ENCODE results near the gene HECW1. TPM values are rescaled to one million over a fixed set of nuclear protein-coding genes. Genes with fewer than 3 reads are reported as not detected.

The HECW1 gene
- total and polyA plus RNA-seq, 2 of the 13 experiments (the other 11 are each of a cell fraction or from before 2014, with no cell fraction given): not detected

DNA sequence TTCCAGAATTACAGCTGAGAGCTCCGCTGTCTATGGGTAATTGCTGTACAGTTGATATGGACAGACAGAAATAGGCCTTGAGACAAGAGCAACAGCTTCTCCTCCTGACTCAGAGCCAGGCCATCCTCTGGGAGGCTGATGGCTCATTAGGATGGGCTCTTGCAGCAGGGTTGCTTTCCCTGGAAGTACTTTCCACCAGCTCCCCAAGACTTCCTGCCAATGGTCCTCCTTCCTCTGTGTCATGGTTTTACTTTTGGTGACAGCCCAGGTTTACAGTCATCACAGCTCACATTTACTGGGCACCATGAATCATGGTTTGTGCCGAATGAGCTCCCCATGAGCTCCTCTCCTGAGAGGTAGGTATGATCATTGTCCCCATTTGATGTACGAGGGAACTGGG is 131.8 kb downstream of the HECW1 start (continued):
- no peak for TF ChIP-seq ZNF609 (CRISPR knock-in tag; IDR thresholded peaks at IDR 0.05; ENCODE audit: borderline replicate concordance)
- TF ChIP-seq ISL2 (CRISPR knock-in tag; IDR thresholded peaks at IDR 0.05): no peak
- TF ChIP-seq, protein P1, sequence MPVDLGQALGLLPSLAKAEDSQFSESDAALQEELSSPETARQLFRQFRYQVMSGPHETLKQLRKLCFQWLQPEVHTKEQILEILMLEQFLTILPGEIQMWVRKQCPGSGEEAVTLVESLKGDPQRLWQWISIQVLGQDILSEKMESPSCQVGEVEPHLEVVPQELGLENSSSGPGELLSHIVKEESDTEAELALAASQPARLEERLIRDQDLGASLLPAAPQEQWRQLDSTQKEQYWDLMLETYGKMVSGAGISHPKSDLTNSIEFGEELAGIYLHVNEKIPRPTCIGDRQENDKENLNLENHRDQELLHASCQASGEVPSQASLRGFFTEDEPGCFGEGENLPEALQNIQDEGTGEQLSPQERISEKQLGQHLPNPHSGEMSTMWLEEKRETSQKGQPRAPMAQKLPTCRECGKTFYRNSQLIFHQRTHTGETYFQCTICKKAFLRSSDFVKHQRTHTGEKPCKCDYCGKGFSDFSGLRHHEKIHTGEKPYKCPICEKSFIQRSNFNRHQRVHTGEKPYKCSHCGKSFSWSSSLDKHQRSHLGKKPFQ (CRISPR knock-in tag; IDR thresholded peaks at IDR 0.05; ENCODE audit: insufficient replicate concordance): no peak
- TF ChIP-seq ZSCAN22 (CRISPR knock-in tag; IDR thresholded peaks at IDR 0.05): no peak
- TF ChIP-seq, protein P2, sequence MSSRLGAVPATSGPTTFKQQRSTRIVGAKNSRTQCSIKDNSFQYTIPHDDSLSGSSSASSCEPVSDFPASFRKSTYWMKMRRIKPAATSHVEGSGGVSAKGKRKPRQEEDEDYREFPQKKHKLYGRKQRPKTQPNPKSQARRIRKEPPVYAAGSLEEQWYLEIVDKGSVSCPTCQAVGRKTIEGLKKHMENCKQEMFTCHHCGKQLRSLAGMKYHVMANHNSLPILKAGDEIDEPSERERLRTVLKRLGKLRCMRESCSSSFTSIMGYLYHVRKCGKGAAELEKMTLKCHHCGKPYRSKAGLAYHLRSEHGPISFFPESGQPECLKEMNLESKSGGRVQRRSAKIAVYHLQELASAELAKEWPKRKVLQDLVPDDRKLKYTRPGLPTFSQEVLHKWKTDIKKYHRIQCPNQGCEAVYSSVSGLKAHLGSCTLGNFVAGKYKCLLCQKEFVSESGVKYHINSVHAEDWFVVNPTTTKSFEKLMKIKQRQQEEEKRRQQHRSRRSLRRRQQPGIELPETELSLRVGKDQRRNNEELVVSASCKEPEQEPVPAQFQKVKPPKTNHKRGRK (CRISPR knock-in tag; IDR thresholded peaks at IDR 0.05): no peak
- TF ChIP-seq RARA (CRISPR knock-in tag; IDR thresholded peaks at IDR 0.05): no peak
- no peak for TF ChIP-seq PRDM4 (CRISPR knock-in tag; IDR thresholded peaks at IDR 0.05; ENCODE audit: borderline replicate concordance)
- no peak for TF ChIP-seq ZNF607 (CRISPR knock-in tag; IDR thresholded peaks at IDR 0.05; ENCODE audit: borderline replicate concordance)
- no peak for TF ChIP-seq BATF2 (CRISPR knock-in tag; IDR thresholded peaks at IDR 0.05)
- no peak for TF ChIP-seq LRRFIP1 (CRISPR knock-in tag; conservative IDR thresholded peaks at IDR 0.05)

Measured in HepG2 (cell line).